Activated T-helper 1 cell treated with anti-CD3 and anti-CD28 coated beads, Interleukin-12 subunit alpha, Interleukin-12 subunit beta, Interleukin-2, Interleukin-4 antibody, amounts not matched to agents 30 ng/mL and 10 ng/mL and 1 ng/mL, durations not matched to agents 14 hours and 24 hours and 36 hours (primary cell): ENCODE measurements around the gene KCNK4. TPM values are rescaled to one million over a fixed set of nuclear protein-coding genes. Genes with fewer than 3 reads are reported as not detected.

ENCODE experiments used
- DNase-seq: peaks from one replicate; pipeline ENCODE4 v3.0.0; 2021; ENCODE audit warnings: low spot score
- H3K27ac Mint-ChIP-seq: one replicate; pipeline ENCODE4 v1.8.0; 2021; ENCODE audit warnings: mild to moderate bottlenecking, mixed read lengths
- H3K27me3 Mint-ChIP-seq: one replicate; pipeline ENCODE4 v1.8.0; 2022; ENCODE audit warnings: mild to moderate bottlenecking, moderate library complexity, mixed read lengths; ENCODE audit not compliant: insufficient read depth
- H3K36me3 Mint-ChIP-seq: one replicate; pipeline ENCODE4 v1.8.0; 2021; ENCODE audit warnings: low read depth, mixed read lengths
- H3K4me1 Mint-ChIP-seq: one replicate; pipeline ENCODE4 v1.8.0; 2021; ENCODE audit warnings: low read depth, mixed read lengths
- H3K4me3 Mint-ChIP-seq: one replicate; pipeline ENCODE4 v1.8.0; 2021; ENCODE audit warnings: mild to moderate bottlenecking, moderate library complexity, mixed read lengths
- H3K9me3 Mint-ChIP-seq: one replicate; pipeline ENCODE4 v1.8.0; 2021; ENCODE audit warnings: mixed read lengths
- intact Hi-C: fragments of 100-400 bp; cut with micrococcal nuclease; formaldehyde crosslinking; loops from one replicate; pipeline ENCODE4 v1.15.1; 2024
- total RNA-seq: library from RNA; stranded (reverse); gene quantifications from 2 replicates; pipeline ENCODE4 v1.2.3, GENCODE V29; 2022

KCNK4 gene
- total RNA-seq, 1 donor from 2014 or later = 0.16 TPM

DNA sequence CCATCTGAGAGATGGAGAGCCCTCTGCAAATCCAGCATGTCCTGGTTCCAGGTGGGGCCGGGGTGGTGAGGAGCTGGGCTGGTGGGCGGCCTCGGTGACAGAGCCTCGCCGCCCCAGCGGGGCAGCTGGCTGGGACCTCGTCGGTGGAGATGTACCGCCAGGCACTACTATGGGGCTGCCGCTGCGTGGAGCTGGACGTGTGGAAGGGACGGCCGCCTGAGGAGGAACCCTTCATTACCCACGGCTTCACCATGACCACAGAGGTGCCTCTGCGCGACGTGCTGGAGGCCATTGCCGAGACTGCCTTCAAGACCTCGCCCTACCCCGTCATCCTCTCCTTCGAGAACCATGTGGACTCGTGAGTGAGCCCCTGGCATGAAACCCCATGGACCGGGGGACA lies 32.7 kb upstream of the KCNK4 start:
- H3K27ac Mint-ChIP-seq = no peak overlapping the region
- peaks cover 12% of the 10 kb centered on the region for H3K4me1 Mint-ChIP-seq
- peaks cover 15% of the 10 kb centered on the region for H3K36me3 Mint-ChIP-seq
- no peak for DNase-seq
- intact Hi-C loops = no loop called here
- no peaks in the 10 kb centered on the region for H3K27me3 Mint-ChIP-seq
- H3K9me3 Mint-ChIP-seq = no peaks in the 10 kb centered on the region
- H3K4me3 Mint-ChIP-seq = no peak overlapping the region

DNA sequence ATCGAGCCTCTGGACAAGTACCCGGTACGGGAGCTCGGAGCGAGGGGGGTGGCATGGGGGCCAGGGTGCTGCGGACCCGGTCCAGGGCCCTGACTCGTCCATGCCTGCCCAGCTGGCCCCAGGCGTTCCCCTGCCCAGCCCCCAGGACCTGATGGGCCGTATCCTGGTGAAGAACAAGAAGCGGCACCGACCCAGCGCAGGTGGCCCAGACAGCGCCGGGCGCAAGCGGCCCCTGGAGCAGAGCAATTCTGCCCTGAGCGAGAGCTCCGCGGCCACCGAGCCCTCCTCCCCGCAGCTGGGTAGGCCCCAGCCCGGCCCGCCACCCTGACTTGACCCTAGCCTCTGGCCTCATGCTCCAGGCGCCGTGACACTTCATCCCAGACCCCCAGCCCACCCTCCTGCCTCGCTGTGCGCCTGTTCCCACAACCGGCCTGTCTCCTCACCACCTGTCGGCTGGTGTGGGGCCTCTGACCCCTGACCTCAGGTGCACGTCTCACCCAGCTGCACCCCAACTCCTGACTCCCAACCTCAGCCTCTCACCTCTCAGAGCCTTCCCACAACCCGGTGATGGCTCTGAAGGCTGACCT lies 32.1 kb upstream of the KCNK4 start:
- Mint-ChIP-seq H3K9me3 (no peaks in the 10 kb centered on the region), H3K4me1 (peaks cover 12% of the 10 kb centered on the region), H3K36me3 (peaks cover 15% of the 10 kb centered on the region), H3K27ac (no peak overlapping the region), H3K4me3 (no peak overlapping the region), H3K27me3 (no peaks in the 10 kb centered on the region)
- no peak for DNase-seq
- intact Hi-C loops = no loop called here

DNA sequence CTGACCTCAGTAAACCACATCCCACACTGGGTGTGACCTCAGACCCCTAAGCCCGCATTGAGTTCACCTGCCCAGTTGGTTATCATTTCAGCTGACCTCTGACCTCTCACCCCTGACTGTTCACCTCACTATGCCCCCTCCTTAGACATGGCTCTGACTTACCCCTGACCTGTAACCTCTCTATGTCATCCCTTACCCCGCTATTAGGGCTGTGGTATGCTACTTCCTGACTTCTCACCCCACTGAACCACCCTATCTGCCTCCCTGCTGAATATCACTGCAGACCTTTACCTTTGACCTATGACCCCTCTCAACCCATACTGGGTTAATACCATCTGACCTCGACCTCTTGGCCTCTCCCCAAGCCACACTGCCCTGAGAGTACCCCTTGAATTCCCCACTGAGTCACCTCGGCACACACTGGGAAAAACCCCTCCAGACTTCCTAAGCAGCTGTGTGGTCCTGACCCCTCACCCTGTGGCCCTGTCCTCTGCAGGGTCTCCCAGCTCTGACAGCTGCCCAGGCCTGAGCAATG lies 31.5 kb upstream of the KCNK4 start:
- peaks cover 15% of the 10 kb centered on the region for H3K36me3 Mint-ChIP-seq
- intact Hi-C loops = no loop called here
- H3K27ac Mint-ChIP-seq = peak overlapping the region; percentile 8
- no peak overlapping the region for H3K4me3 Mint-ChIP-seq
- peaks cover 12% of the 10 kb centered on the region for H3K4me1 Mint-ChIP-seq
- H3K27me3 Mint-ChIP-seq = no peaks in the 10 kb centered on the region
- H3K9me3 Mint-ChIP-seq = no peaks in the 10 kb centered on the region
- no peak for DNase-seq

DNA sequence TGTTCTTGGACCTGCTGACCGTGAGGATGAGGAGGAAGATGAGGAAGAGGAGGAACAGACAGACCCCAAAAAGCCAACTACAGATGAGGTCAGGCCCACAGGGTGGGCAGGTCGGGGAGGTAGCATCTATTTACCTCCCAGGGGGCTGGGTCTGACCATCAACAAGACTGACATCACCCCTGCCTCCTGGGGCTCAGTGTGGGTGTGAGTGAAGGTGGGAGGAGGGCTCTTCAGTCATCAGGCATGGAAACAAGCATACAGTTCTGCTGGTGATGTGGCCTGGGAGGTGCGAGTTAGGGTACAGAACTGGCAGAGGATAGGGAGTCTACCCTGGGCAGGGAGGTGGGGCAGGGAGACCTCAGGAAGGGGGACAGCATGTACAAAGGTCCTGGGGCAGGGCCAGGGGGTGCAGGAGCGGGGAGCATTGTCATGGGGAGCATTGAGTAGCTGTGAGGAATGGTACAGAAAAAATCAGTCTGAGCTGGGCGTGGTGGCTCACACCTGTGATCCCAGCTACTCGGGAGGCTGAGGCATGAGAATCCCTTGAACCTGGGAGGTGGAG lies 30.9 kb upstream of the KCNK4 start:
- DNase-seq = no peak
- Mint-ChIP-seq H3K27ac (peak overlapping the region; percentile 36), H3K4me1 (peaks cover 12% of the 10 kb centered on the region), H3K4me3 (no peak overlapping the region), H3K9me3 (no peaks in the 10 kb centered on the region), H3K36me3 (peaks cover 15% of the 10 kb centered on the region), H3K27me3 (no peaks in the 10 kb centered on the region)
- intact Hi-C loops = no loop called here

DNA sequence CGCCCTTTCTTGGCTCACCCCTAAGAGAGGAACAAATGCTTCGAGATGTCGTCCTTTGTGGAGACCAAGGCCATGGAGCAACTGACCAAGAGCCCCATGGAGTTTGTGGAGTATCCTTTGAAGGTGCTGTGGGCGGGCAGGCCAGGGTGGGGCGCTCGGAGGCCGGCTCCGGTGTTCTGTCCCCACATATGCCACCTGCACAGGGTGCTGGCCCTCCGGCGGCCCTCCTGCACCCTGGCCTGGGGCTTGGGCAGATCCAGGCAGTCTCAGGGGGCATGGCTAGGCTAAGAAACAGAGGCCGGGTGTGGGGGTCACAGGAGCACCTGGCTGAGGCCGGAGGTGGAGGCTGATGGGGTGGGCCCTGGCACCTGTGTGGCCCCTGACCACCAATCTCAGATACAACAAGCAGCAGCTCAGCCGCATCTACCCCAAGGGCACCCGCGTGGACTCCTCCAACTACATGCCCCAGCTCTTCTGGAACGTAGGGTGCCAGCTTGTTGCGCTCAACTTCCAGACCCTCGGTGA lies 29.5 kb upstream of the KCNK4 start:
- no peaks in the 10 kb centered on the region for H3K27me3 Mint-ChIP-seq
- DNase-seq = no peak
- intact Hi-C loops = no loop called here

DNA sequence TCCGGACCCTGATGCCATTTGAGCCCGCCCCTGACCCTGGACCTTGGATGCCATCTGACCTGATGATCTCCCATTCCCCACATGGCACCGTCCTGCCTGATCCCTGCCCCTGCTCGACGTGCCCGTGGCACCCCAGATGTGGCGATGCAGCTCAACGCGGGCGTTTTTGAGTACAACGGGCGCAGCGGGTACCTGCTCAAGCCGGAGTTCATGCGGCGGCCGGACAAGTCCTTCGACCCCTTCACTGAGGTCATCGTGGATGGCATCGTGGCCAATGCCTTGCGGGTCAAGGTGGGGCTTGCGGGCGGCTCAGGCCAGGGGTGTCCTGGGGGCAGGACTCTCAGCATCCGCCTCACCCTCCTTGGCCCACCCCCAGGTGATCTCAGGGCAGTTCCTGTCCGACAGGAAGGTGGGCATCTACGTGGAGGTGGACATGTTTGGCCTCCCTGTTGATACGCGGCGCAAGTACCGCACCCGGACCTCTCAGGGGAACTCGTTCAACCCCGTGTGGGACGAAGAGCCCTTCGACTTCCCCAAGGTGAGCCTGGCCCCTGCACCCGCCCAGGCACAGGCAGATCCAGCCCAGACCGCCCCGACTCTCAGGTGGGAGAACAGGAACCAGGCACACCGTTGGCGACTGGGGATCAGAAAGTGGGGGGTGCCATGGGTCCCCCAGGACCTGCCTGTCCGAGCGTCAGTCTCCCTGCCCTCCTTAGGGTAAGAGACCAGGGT lies 28.7 kb upstream of the KCNK4 start:
- intact Hi-C loops = no loop called here
- H3K36me3 Mint-ChIP-seq = peaks cover 17% of the 10 kb centered on the region

More for the DNA sequence above, 29.5 kb upstream of the KCNK4 start:
- peaks cover 17% of the 10 kb centered on the region for H3K36me3 Mint-ChIP-seq
- H3K4me1 Mint-ChIP-seq = peaks cover 12% of the 10 kb centered on the region
- H3K27ac Mint-ChIP-seq = no peak overlapping the region
- H3K4me3 Mint-ChIP-seq = no peak overlapping the region
- H3K9me3 Mint-ChIP-seq = no peaks in the 10 kb centered on the region

DNA sequence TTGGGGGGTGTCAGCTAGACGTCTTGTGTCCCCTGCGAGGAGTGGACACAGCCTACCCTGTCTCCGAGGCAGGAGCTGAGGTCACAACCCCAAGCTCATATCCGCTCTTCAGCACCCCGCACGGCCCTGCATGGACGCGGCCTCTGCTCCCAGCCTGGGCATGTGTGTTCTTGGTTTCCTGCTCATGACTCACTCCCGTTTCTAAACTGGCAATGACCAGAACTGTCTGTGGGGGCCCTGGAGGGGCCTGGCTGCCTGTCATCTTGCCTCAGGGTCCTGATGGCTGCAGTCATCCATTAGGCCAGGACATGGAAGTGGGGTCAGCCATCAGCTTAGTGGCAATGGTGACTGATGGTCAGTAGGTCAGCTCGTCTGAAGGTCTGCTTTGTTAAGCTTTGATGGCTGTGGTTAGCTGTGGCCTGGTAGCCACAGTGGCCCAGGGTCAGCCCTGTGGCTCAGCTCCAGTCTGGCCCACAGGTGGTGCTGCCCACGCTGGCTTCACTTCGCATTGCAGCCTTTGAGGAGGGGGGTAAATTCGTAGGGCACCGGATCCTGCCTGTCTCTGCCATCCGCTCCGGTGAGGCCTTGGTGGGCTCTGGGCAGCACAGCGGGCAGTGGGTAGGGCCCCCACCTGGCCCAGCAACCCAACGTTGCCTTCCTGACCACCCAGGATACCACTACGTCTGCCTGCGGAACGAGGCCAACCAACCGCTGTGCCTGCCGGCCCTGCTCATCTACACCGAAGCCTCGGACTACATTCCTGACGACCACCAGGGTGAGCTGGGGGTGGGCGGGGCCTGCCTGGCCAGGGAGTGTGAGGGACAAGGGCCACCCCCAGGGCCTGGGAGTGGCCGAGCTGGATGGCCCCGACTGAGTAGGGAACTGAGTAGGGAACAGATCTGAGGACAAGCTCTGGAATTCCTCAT lies 27.8 kb upstream of the KCNK4 start:
- no peak for DNase-seq
- intact Hi-C loops = no loop called here
- no peak overlapping the region for H3K4me3 Mint-ChIP-seq
- H3K27me3 Mint-ChIP-seq = no peaks in the 10 kb centered on the region
- peaks cover 20% of the 10 kb centered on the region for H3K36me3 Mint-ChIP-seq
- no peaks in the 10 kb centered on the region for H3K9me3 Mint-ChIP-seq
- H3K4me1 Mint-ChIP-seq = peaks cover 19% of the 10 kb centered on the region
- no peak overlapping the region for H3K27ac Mint-ChIP-seq

More for the DNA sequence above, 28.7 kb upstream of the KCNK4 start:
- Mint-ChIP-seq H3K4me3 (no peak overlapping the region), H3K9me3 (no peaks in the 10 kb centered on the region), H3K4me1 (peaks cover 12% of the 10 kb centered on the region), H3K27ac (no peak overlapping the region), H3K27me3 (no peaks in the 10 kb centered on the region)
- no peak for DNase-seq

DNA sequence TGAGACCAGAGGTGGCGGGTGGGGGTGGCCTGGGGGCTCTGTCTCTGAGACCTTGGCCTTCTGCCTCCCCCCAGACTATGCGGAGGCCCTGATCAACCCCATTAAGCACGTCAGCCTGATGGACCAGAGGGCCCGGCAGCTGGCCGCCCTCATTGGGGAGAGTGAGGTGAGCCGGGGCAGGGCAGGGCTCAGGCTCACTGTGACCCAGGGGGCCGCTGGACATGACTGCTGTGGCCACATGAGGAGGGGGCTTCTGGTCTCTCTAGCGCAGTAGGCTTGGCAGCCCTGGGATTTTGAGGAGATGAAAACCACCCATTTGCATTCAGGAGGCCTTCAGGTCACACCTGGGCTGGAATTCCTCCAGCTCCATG lies 27.2 kb upstream of the KCNK4 start:
- Mint-ChIP-seq H3K9me3 (no peaks in the 10 kb centered on the region), H3K4me1 (peaks cover 25% of the 10 kb centered on the region), H3K27ac (no peak overlapping the region), H3K27me3 (no peaks in the 10 kb centered on the region), H3K4me3 (no peak overlapping the region), H3K36me3 (peaks cover 21% of the 10 kb centered on the region)
- intact Hi-C loops = no loop called here
- DNase-seq = no peak

DNA sequence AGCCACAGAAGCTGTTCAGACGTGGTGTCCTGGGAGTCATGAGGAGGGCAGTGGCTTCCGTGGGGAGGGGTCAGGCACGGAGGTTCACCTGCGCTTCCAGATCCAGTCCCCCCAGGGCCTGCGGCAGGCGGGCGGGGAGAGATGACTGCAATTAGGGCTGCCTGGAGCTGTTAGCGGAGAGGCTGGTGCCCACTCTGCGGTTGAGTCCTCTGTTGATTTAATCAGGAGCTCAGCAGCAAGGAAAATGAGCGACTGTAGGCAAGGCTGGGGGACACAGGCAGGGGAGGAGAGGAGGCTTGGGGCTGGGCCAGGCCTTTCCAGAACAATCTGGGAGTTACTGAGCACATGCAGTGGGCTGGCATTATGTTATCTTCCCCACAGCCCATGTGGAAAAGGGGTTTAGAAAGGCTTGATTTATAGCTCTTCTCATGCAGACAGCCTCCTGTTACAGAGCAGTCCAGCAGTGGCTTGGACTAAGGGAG lies 26.7 kb upstream of the KCNK4 start:
- H3K36me3 Mint-ChIP-seq = peaks cover 21% of the 10 kb centered on the region
- no peak for DNase-seq
- peaks cover 25% of the 10 kb centered on the region for H3K4me1 Mint-ChIP-seq
- H3K9me3 Mint-ChIP-seq = no peaks in the 10 kb centered on the region
- no peaks in the 10 kb centered on the region for H3K27me3 Mint-ChIP-seq
- intact Hi-C loops = no loop called here
- no peak overlapping the region for H3K4me3 Mint-ChIP-seq
- H3K27ac Mint-ChIP-seq = no peak overlapping the region

DNA sequence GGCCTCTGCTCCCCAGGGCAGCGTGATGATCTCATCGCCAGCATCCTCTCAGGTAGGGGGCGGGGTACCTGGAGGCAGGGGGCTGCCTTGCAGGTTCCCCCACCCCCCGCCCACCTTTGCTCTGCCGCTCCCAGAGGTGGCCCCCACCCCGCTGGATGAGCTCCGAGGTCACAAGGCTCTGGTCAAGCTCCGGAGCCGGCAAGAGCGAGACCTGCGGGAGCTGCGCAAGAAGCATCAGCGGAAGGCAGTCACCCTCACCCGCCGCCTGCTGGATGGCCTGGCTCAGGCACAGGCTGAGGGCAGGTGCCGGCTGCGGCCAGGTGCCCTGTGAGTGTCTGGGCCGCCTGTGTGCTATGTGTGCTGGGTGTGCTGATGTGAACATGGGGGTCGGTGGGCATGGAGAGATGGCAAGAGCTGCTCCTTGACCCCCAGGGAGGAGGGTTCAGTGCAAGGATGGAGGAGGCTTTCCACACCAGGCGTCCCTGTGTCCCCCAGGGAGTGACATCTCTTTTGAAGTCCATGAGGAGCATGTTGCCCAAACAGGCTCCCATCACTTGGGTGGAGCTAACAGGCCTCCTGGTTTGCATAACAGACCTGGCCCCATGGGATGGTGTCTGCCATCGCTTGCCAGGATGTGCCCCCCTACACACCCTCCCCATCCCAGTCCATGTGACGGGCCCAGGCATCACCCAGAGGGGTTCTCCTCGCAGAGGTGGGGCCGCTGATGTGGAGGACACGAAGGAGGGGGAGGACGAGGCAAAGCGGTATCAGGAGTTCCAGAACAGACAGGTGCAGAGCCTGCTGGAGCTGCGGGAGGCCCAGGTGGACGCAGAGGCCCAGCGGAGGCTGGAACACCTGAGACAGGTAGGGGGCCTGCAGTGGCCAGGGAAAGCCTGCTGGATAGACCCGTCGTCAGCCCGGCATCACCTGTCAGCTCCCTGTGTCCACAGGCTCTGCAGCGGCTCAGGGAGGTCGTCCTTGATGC lies 25.6 kb upstream of the KCNK4 start:
- DNase-seq = no peak
- Mint-ChIP-seq H3K4me3 (no peak overlapping the region), H3K27me3 (no peaks in the 10 kb centered on the region), H3K36me3 (peaks cover 11% of the 10 kb centered on the region), H3K4me1 (peaks cover 21% of the 10 kb centered on the region), H3K27ac (no peak overlapping the region), H3K9me3 (no peaks in the 10 kb centered on the region)
- intact Hi-C loops = no loop called here

DNA sequence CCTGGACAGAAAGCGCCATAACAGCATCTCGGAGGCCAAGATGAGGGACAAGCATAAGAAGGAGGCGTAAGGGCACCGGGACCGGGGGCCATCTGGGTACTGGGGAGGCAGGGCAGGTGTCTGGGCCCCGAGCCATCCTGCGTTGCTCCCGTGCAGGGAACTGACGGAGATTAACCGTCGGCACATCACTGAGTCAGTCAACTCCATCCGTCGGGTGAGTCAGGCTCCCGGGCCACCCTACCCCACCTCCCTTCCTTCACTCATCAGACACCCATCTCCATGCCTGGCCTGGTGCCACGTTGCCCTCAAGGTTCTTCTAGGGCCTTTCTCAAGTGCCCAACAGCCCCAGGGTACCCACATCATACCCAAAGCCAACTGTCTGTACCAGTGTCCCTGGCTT lies 24.8 kb upstream of the KCNK4 start:
- no peak overlapping the region for H3K4me3 Mint-ChIP-seq
- no peak overlapping the region for H3K27ac Mint-ChIP-seq
- intact Hi-C loops = no loop called here

More for the DNA sequence above, 24.8 kb upstream of the KCNK4 start:
- Mint-ChIP-seq H3K4me1 (peaks cover 21% of the 10 kb centered on the region), H3K36me3 (peaks cover 11% of the 10 kb centered on the region), H3K9me3 (no peaks in the 10 kb centered on the region), H3K27me3 (no peaks in the 10 kb centered on the region)
- DNase-seq = no peak
